Pons (tissue), 1 donor: ENCODE measurements around the gene NFIA.

Source experiments
- DNase-seq: peaks from one replicate; pipeline ENCODE4 v3.0.0-alpha.2; 2016; ENCODE audit warnings: low spot score

The NFIA gene

GRCh38 chr1:61297887-61298286 lies 215.5 kb downstream of the NFIA start:
- no peak for DNase-seq

GRCh38 chr1:61299463-61299862 lies 217.1 kb downstream of the NFIA start:
- no peak for DNase-seq

- no peak for DNase-seq
These were observed 218.5 kb downstream of the NFIA start for GRCh38 chr1:61300899-61301298.

GRCh38 chr1:61301824-61302657 lies 219.7 kb downstream of the NFIA start:
- DNase-seq = no peak

GRCh38 chr1:61307422-61308142 lies 225.2 kb downstream of the NFIA start:
- DNase-seq = no peak

- no peak for DNase-seq
These were observed 227.7 kb downstream of the NFIA start for GRCh38 chr1:61310057-61310456.

GRCh38 chr1:61310538-61310937 lies 228.2 kb downstream of the NFIA start:
- DNase-seq = no peak

GRCh38 chr1:61313906-61314422 lies 231.6 kb downstream of the NFIA start:
- no peak for DNase-seq

GRCh38 chr1:61315011-61315410 lies 232.7 kb downstream of the NFIA start:
- DNase-seq = no peak

GRCh38 chr1:61316493-61316892 lies 234.1 kb downstream of the NFIA start:
- no peak for DNase-seq

- no peak for DNase-seq
These were observed 236.2 kb downstream of the NFIA start for GRCh38 chr1:61318319-61319125.

- DNase-seq = no peak
These were observed 238.2 kb downstream of the NFIA start for GRCh38 chr1:61320575-61320974.

GRCh38 chr1:61322008-61322744 lies 239.8 kb downstream of the NFIA start:
- DNase-seq = no peak

GRCh38 chr1:61322769-61323168 lies 240.4 kb downstream of the NFIA start:
- no peak for DNase-seq

- no peak for DNase-seq
These were observed 241.4 kb downstream of the NFIA start for GRCh38 chr1:61323681-61324328.

- DNase-seq = no peak
These were observed 244.4 kb downstream of the NFIA start for GRCh38 chr1:61326713-61327112.

- DNase-seq = no peak
These were observed 245.1 kb downstream of the NFIA start for GRCh38 chr1:61327436-61327835.

- no peak for DNase-seq
These were observed 247.2 kb downstream of the NFIA start for GRCh38 chr1:61329556-61329955.

- DNase-seq = no peak
These were observed 247.7 kb downstream of the NFIA start for GRCh38 chr1:61330018-61330417.

GRCh38 chr1:61330571-61330970 lies 248.2 kb downstream of the NFIA start:
- no peak for DNase-seq

- DNase-seq = no peak
These were observed 249.9 kb downstream of the NFIA start for GRCh38 chr1:61332196-61332753.
